ENCODE measurements around the gene SERF2. TPM values are rescaled to one million over a fixed set of nuclear protein-coding genes. Genes with fewer than 3 reads are reported as not detected.

The SERF2 gene
- total and polyA plus RNA-seq, 10 of the 15 experiments (the other 5 are each of a cell fraction or from before 2014, with no cell fraction given), result 464 to 4,159 (median 1,014) TPM

DNA sequence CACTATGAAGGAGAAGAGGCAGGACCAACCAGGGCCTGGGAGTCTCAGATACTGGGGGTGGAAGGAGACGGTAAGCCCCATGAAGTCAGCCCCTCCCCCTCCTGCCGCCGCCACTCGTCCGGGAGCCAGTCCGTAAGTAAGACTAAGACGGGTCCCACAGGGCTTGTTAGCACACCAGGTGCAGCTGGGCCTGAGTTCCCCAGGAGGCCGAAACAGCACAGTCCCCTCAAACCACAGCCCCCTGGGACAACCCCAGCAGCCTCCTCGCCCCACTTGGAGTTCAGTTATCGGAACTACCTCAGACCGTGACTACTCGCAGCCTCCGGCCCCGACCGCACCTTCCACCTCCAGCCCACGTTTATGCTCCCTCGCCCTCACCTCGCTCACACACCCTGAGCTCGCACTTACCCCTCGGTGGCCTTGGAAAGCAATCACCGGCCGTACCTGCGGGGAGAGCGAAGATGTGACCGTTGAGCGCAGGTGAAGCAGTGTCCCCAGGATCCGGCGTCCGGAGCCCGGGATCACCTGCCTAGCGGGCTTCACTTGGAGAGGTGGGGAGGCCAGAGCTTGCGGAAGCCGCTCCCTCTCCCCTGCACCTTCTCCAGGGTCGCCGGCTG is 15.9 kb upstream of the SERF2 start:
- under 1% methylated on average over 35 of the region's 35 CpGs for WGBS (ENCODE audit: insufficient coverage, insufficient replicate concordance, low lambda C conversion rate, missing lambda C conversion rate)
- CTCF ChIA-PET, result interaction anchor here (0.7 to 5.8 kb wide), 13 partner anchors 11 to 55 kb away, joined by 3 to 72 read pairs (median 6); partner anchors contain the start of genes HYPK, MFAP1, SERF2 and SERINC4
- H3K36me3 ChIP-seq (ENCODE audit: control insufficient read depth in 2 of 2, insufficient read depth in 2 of 2, low read length in 1 of 2), result peaks cover 9 to 18% of the 10 kb centered on the region in 2 experiments
- ATAC-seq (peak; percentile 75), FAIRE-seq (peak; percentile 62), DNase-seq (ENCODE audit: low read depth, low spot score) (peak; percentile 66)
- no peaks in the 10 kb centered on the region for H4K20me1 ChIP-seq (ENCODE audit: control insufficient read depth, insufficient read depth)
- intact Hi-C loops (cut with micrococcal nuclease; ENCODE audit: unreplicated experiment), result loop anchor here (2.0 to 5.0 kb wide), 2 partner anchors 33 to 51 kb away; partner anchors contain the start of gene WDR76
- no peaks in the 10 kb centered on the region; the same call in 2 of the 3 replicates for H3K9me3 ChIP-seq (replicated peaks; ENCODE audit: control insufficient read depth, insufficient read depth, low read length)
- H3K4me3 ChIP-seq, result peak overlapping the region; percentile 78
- H3K4me1 ChIP-seq (ENCODE audit: control insufficient read depth, insufficient read depth, low read length), result peaks cover 16% of the 10 kb centered on the region
- no TSS peak for BruUV-seq (replicated peaks)
- peak overlapping the region; percentile 91 for H3K27ac ChIP-seq (ENCODE audit: control insufficient read depth, insufficient read depth)
- in situ Hi-C loops (cut with MboI), result loop anchor here (25.0 kb wide), 1 partner anchor 1514 kb away; the partner anchor contains the start of genes GANC and TMEM87A
- H3K9ac ChIP-seq (ENCODE audit: control insufficient read depth, insufficient read depth, low read length), result peak overlapping the region; percentile 79
- H2AFZ ChIP-seq (ENCODE audit: control insufficient read depth, low read depth, low read length), result peak overlapping the region; percentile 77
- RAD21 ChIA-PET (ENCODE audit: unreplicated experiment), result interaction anchor here (1.0 to 3.5 kb wide), 13 partner anchors 10 to 406 kb away, joined by 4 to 54 read pairs (median 10); partner anchors contain the start of genes HYPK, MFAP1, SERF2 and SERINC4
- H3K27me3 ChIP-seq (replicated peaks in 1 of 2; ENCODE audit: control insufficient read depth in 2 of 2, insufficient read depth in 2 of 2, low read length in 1 of 2), result no peaks in the 10 kb centered on the region
- SMC1A ChIA-PET (ENCODE audit: uncharacterized antibody, unreplicated experiment), result interaction anchor here (0.6 to 14.9 kb wide), 14 partner anchors 10 to 102 kb away, joined by 3 to 129 read pairs (median 4); partner anchors contain the start of genes MFAP1, PDIA3 and SERF2
- H3K79me2 ChIP-seq (ENCODE audit: control insufficient read depth, insufficient read depth, low read length), result no peaks in the 10 kb centered on the region
- POLR2A ChIA-PET, result interaction anchor here (1.0 to 4.4 kb wide), 9 partner anchors 12 to 512 kb away, joined by 4 to 58 read pairs (median 10); partner anchors contain the start of genes GOLM2, HYPK, MFAP1 and SERF2
- peak overlapping the region; percentile 100 for H3K4me2 ChIP-seq (ENCODE audit: control insufficient read depth, insufficient read depth)
- TF ChIP-seq BACH1 (IDR thresholded peaks at IDR 0.05; ENCODE audit: borderline replicate concordance) (peak; percentile 63; the same call in 1 of the 2 replicates), SMC3 (IDR thresholded peaks at IDR 0.05; ENCODE audit: borderline replicate concordance, low read length) (no peak), SIX5 (IDR thresholded peaks at IDR 0.05; ENCODE audit: low read depth, low read length, severe bottlenecking) (no peak), ZNF622 (IDR thresholded peaks at IDR 0.05) (no peak), ESRRA (IDR thresholded peaks at IDR 0.05; ENCODE audit: low read length) (no peak), RFX5 (IDR thresholded peaks at IDR 0.05; ENCODE audit: low read depth, low read length) (no peak), SIN3A (IDR thresholded peaks at IDR 0.05; ENCODE audit: low read depth, low read length) (no peak), GABPA (IDR thresholded peaks at IDR 0.05; ENCODE audit: low read depth) (no peak), EED (IDR thresholded peaks at IDR 0.05; ENCODE audit: low read depth) (peak; percentile 62), CEBPB (IDR thresholded peaks at IDR 0.05; ENCODE audit: borderline replicate concordance in 1 of 2, low read depth in 2 of 2, low read length in 2 of 2) (no peak)
- TF ChIP-seq, protein P1, sequence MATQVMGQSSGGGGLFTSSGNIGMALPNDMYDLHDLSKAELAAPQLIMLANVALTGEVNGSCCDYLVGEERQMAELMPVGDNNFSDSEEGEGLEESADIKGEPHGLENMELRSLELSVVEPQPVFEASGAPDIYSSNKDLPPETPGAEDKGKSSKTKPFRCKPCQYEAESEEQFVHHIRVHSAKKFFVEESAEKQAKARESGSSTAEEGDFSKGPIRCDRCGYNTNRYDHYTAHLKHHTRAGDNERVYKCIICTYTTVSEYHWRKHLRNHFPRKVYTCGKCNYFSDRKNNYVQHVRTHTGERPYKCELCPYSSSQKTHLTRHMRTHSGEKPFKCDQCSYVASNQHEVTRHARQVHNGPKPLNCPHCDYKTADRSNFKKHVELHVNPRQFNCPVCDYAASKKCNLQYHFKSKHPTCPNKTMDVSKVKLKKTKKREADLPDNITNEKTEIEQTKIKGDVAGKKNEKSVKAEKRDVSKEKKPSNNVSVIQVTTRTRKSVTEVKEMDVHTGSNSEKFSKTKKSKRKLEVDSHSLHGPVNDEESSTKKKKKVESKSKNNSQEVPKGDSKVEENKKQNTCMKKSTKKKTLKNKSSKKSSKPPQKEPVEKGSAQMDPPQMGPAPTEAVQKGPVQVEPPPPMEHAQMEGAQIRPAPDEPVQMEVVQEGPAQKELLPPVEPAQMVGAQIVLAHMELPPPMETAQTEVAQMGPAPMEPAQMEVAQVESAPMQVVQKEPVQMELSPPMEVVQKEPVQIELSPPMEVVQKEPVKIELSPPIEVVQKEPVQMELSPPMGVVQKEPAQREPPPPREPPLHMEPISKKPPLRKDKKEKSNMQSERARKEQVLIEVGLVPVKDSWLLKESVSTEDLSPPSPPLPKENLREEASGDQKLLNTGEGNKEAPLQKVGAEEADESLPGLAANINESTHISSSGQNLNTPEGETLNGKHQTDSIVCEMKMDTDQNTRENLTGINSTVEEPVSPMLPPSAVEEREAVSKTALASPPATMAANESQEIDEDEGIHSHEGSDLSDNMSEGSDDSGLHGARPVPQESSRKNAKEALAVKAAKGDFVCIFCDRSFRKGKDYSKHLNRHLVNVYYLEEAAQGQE (IDR thresholded peaks at IDR 0.05; ENCODE audit: low read depth, low read length), result no peak
- TF ChIP-seq, protein P2, sequence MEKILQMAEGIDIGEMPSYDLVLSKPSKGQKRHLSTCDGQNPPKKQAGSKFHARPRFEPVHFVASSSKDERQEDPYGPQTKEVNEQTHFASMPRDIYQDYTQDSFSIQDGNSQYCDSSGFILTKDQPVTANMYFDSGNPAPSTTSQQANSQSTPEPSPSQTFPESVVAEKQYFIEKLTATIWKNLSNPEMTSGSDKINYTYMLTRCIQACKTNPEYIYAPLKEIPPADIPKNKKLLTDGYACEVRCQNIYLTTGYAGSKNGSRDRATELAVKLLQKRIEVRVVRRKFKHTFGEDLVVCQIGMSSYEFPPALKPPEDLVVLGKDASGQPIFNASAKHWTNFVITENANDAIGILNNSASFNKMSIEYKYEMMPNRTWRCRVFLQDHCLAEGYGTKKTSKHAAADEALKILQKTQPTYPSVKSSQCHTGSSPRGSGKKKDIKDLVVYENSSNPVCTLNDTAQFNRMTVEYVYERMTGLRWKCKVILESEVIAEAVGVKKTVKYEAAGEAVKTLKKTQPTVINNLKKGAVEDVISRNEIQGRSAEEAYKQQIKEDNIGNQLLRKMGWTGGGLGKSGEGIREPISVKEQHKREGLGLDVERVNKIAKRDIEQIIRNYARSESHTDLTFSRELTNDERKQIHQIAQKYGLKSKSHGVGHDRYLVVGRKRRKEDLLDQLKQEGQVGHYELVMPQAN (conservative IDR thresholded peaks at IDR 0.05), result no peak
- TF ChIP-seq, protein P3, sequence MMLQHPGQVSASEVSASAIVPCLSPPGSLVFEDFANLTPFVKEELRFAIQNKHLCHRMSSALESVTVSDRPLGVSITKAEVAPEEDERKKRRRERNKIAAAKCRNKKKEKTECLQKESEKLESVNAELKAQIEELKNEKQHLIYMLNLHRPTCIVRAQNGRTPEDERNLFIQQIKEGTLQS (IDR thresholded peaks at IDR 0.05; ENCODE audit: borderline replicate concordance, extremely low read depth, low read depth, low read length), result no peak
- TF ChIP-seq, protein P4, sequence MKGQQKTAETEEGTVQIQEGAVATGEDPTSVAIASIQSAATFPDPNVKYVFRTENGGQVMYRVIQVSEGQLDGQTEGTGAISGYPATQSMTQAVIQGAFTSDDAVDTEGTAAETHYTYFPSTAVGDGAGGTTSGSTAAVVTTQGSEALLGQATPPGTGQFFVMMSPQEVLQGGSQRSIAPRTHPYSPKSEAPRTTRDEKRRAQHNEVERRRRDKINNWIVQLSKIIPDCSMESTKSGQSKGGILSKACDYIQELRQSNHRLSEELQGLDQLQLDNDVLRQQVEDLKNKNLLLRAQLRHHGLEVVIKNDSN (IDR thresholded peaks at IDR 0.05; ENCODE audit: borderline replicate concordance, extremely low read length, insufficient read depth, low read depth, low read length), result no peak
